Endothelial cell of umbilical vein (primary cell): ENCODE results near the gene ERBB4. TPM values are rescaled to one million over a fixed set of nuclear protein-coding genes. Genes with fewer than 3 reads are reported as not detected.
"Not testable (repeated sequence)": the region's sequence is repeated elsewhere in the genome, so short reads cannot be mapped to it uniquely, and the experiment has no call there.

Experiments used
- BruUV-seq: library from RNA; stranded (reverse); fragments of 400-500 nt; replicated peaks from 2 replicates; lab custom pipeline; 2021; lab: Mats Ljungman, UMichigan
- CTCF ChIA-PET: fragments of 300-600, 350-600 bp; sonication (Branson Sonifier 250); formaldehyde crosslinking; loops from one replicate; lab custom pipeline; 2021; ENCODE audit warnings: antibody characterized with exemption, inconsistent platforms; lab: Charles Lee
- POLR2A ChIA-PET: fragments of 300-600, 350-600 bp; sonication (Branson Sonifier 250); formaldehyde crosslinking; loops from one replicate; lab custom pipeline; 2021; ENCODE audit warnings: antibody characterized with exemption, inconsistent platforms; lab: Charles Lee
- DNase-seq: peaks from one replicate; pipeline ENCODE4 v3.0.0-alpha.2; 2011; ENCODE audit warnings: low read depth, low spot score
- FAIRE-seq: peaks from 2 replicates; lab custom pipeline; 2011; peaks lifted over from hg19 to GRCh38; lab: Jason Lieb, UNC
- H2AFZ ChIP-seq: 2 replicates; pipeline ENCODE4 v1.6.0; 2012; ENCODE audit warnings: low read depth, low read length, control low read depth, inconsistent platforms
- H3K27ac ChIP-seq: 2 replicates; pipeline ENCODE4 v1.5.1; 2011; ENCODE audit warnings: low read depth, mild to moderate bottlenecking, control low read depth, low read length, moderate library complexity; ENCODE audit not compliant: insufficient read depth
- H3K27me3 ChIP-seq, 2 experiments: 2 replicates each; pipeline versions ENCODE4 v1.6.0 to v1.6.1; 2011; ENCODE audit warnings: low read length in 2 of 2, mixed read lengths in 1 of 2; ENCODE audit not compliant: control insufficient read depth in 2 of 2, insufficient read depth in 2 of 2
- H3K36me3 ChIP-seq, 2 experiments: 2 replicates in 1 of 2; 3 replicates in 1 of 2; pipeline ENCODE4 v1.5.1; 2011; ENCODE audit warnings: low read length in 2 of 2, mild to moderate bottlenecking in 1 of 2, moderate library complexity in 1 of 2; ENCODE audit not compliant: control insufficient read depth in 2 of 2, insufficient read depth in 2 of 2; ENCODE audit errors: extremely low read depth in 1 of 2
- H3K4me1 ChIP-seq: 3 replicates; pipeline ENCODE4 v1.5.1; 2011; ENCODE audit warnings: mild to moderate bottlenecking, low read length; ENCODE audit not compliant: control insufficient read depth, insufficient read depth; ENCODE audit errors: extremely low read depth
- H3K4me2 ChIP-seq: 2 replicates; pipeline ENCODE4 v1.6.1; 2011; ENCODE audit warnings: low read length, control low read depth, mixed read lengths; ENCODE audit not compliant: insufficient read depth
- H3K4me3 ChIP-seq, 3 experiments: fragments of 200-600 bp in 1 of 3; sonication (generic), shearing (Covaris generic) in 1 of 3; replicated peaks in 1 of 3; 2 replicates each; pipeline ENCODE4 v1.5.1; 2011 to 2016; ENCODE audit warnings: control low read depth in 3 of 3, low read length in 3 of 3, mild to moderate bottlenecking in 2 of 3, inconsistent platforms in 1 of 3, low read depth in 1 of 3, moderate library complexity in 1 of 3; ENCODE audit not compliant: insufficient read depth in 1 of 3
- H3K79me2 ChIP-seq: 2 replicates; pipeline ENCODE4 v1.6.0; 2012; ENCODE audit warnings: low read length, inconsistent platforms; ENCODE audit not compliant: control insufficient read depth, insufficient read depth
- H3K9ac ChIP-seq: replicated peaks from 2 replicates; pipeline ENCODE3; 2011; ENCODE audit warnings: low read length, control low read depth; ENCODE audit not compliant: insufficient read depth; ENCODE audit errors: extremely low read depth
- H3K9me1 ChIP-seq: replicated peaks from 3 replicates; pipeline ENCODE4 v1.6.0; 2011; ENCODE audit warnings: mild to moderate bottlenecking, low read length; ENCODE audit not compliant: control insufficient read depth, insufficient read depth; ENCODE audit errors: extremely low read depth
- H3K9me3 ChIP-seq: replicated peaks from 2 replicates; pipeline ENCODE4 v1.5.1; 2012; ENCODE audit warnings: low read length, inconsistent platforms; ENCODE audit not compliant: control insufficient read depth, insufficient read depth
- H4K20me1 ChIP-seq: replicated peaks from 2 replicates; pipeline ENCODE3; 2011; ENCODE audit warnings: mild to moderate bottlenecking, low read length; ENCODE audit not compliant: control insufficient read depth, insufficient read depth; ENCODE audit errors: extremely low read depth
- EZH2 ChIP-seq: IDR thresholded peaks from 2 replicates; pipeline ENCODE4 v1.6.1; 2012; ENCODE audit warnings: borderline replicate concordance, low read depth, mild to moderate bottlenecking, moderate library complexity, low read length, inconsistent platforms; ENCODE audit not compliant: severe bottlenecking
- FOS ChIP-seq: IDR thresholded peaks from 2 replicates; pipeline ENCODE4 v1.6.1; 2011; ENCODE audit warnings: mild to moderate bottlenecking, low read length, moderate library complexity, borderline replicate concordance; ENCODE audit not compliant: insufficient read depth
- GATA2 ChIP-seq: IDR thresholded peaks from 2 replicates; pipeline ENCODE4 v1.7.0; 2011; ENCODE audit warnings: low read depth, mild to moderate bottlenecking, moderate library complexity, mixed read lengths, low read length; ENCODE audit not compliant: insufficient read length, insufficient read depth
- JUN ChIP-seq: IDR thresholded peaks from 2 replicates; pipeline ENCODE4 v1.6.1; 2011; ENCODE audit warnings: borderline replicate concordance, low read depth; ENCODE audit not compliant: insufficient read length, insufficient read depth
- MYC ChIP-seq: IDR thresholded peaks from one replicate; pipeline ENCODE4 v1.6.1; 2011; ENCODE audit warnings: mild to moderate bottlenecking, low read depth, low read length
- POLR2A ChIP-seq: IDR thresholded peaks from 2 replicates; pipeline ENCODE4 v1.6.1; 2012; ENCODE audit warnings: low read depth, mild to moderate bottlenecking, control low read depth, low read length
- POLR2AphosphoS5 ChIP-seq: IDR thresholded peaks from 2 replicates; pipeline ENCODE4 v1.6.1; 2012; ENCODE audit warnings: low read depth, mild to moderate bottlenecking, control low read depth, low read length, moderate library complexity; ENCODE audit not compliant: insufficient read depth
- dilution Hi-C: fragments of 300-500 bp; cut with MboI; formaldehyde crosslinking; loops from one replicate; pipeline ENCODE4 v1.15.0; 2019; ENCODE audit warnings: low sequenced_read_pairs; ENCODE audit not compliant: extremely low pct_ligation_motif_present
- intact Hi-C: fragments of 100-400 bp; cut with micrococcal nuclease; formaldehyde crosslinking; loops from one replicate; pipeline ENCODE4 v1.10.0; 2022
- polyA plus RNA-seq, 4 experiments: library from polyadenylated mRNA; depleted of rRNA in 3 of 4; stranded (reverse) in 3 of 4; unstranded in 1 of 4; fragments of >200 nt; gene quantifications; 2 replicates each; pipeline versions ENCODE4 v1.2.1 to v1.2.3, GENCODE V29; 2011 to 2012; ENCODE audit warnings: missing spikeins in 1 of 4
- total RNA-seq: library from RNA; stranded (reverse); gene quantifications from 2 replicates; pipeline ENCODE4 v1.2.3, GENCODE V29; 2021

The ERBB4 gene
- total and polyA plus RNA-seq, 2 donors (not counting 3 experiments of a cell fraction or from before 2014, with no cell fraction given) = 0.01 to 0.27 TPM

DNA sequence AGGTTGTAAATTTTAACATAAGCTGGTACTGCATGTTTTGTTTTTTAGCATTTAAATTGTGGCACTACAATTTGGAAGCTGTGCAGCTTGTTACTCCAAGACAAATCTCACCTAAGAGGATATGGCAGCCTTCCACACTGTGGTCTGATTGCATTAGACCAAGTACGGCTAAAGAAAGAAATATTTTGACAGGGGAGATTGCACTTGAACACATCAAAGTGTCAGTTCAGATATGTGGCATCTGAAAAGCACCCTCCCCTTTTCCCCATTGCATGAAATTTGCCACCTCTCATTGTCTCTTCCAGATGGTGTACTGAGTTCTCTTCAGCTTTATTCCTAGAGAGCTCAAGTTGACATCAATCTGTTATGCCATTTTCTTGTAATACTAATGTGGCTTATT lies 295.9 kb downstream of the ERBB4 start:
- H4K20me1 ChIP-seq = no peaks in the 10 kb centered on the region
- H3K9ac ChIP-seq = no peak overlapping the region
- H3K36me3 ChIP-seq = no peaks in the 10 kb centered on the region
- no peak overlapping the region for H3K4me2 ChIP-seq
- H3K27me3 ChIP-seq = no peaks in the 10 kb centered on the region
- no peaks in the 10 kb centered on the region for H3K4me1 ChIP-seq
- H3K4me3 ChIP-seq = no peak overlapping the region
- no peak overlapping the region for H2AFZ ChIP-seq
- H3K79me2 ChIP-seq = no peaks in the 10 kb centered on the region
- no peaks in the 10 kb centered on the region for H3K9me3 ChIP-seq
- POLR2A ChIA-PET = no interaction called here
- peak; percentile 24 for FAIRE-seq
- BruUV-seq = no TSS peak
- H3K9me1 ChIP-seq = no peaks in the 10 kb centered on the region
- TF ChIP-seq FOS (no peak), MYC (no peak), EZH2 (no peak), GATA2 (no peak), POLR2AphosphoS5 (no peak), JUN (no peak), POLR2A (no peak)
- no peak for DNase-seq
- intact Hi-C loops = no loop called here
- no peak overlapping the region for H3K27ac ChIP-seq
- dilution Hi-C loops = no loop called here
- CTCF ChIA-PET = interaction anchor here (1.1 kb wide), 1 partner anchor 238 kb away, joined by 5 read pairs; no protein-coding TSS in a partner anchor

DNA sequence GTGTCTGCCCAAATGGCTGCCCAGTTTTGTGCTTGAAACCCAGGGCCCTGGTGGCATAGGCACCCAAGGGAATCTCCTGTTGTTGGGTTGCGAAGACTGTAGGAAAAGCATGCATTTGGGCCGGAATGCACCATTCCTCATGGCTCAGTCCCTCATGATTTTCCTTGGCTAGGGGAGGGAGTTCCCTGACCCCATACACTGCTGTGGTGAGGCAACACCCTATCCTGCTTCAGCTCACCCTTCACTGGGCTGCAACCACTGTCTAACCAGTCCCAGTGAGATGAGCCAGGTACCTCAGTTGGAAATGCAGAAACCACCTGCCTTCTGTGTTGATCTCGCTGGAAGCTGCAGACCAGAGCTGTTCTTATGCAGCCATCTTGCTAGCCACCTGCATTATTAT lies 300.4 kb downstream of the ERBB4 start:
- H3K27ac ChIP-seq, H3K9me3 ChIP-seq, FAIRE-seq, H3K27me3 ChIP-seq, H2AFZ ChIP-seq, intact Hi-C loops, POLR2A ChIA-PET, H3K4me1 ChIP-seq, H4K20me1 ChIP-seq, H3K4me2 ChIP-seq, H3K9ac ChIP-seq, H3K79me2 ChIP-seq, H3K36me3 ChIP-seq, H3K9me1 ChIP-seq, dilution Hi-C loops, H3K4me3 ChIP-seq, BruUV-seq, DNase-seq: not testable (repeated sequence)
- CTCF ChIA-PET = interaction anchor here (0.7 to 3.1 kb wide), 4 partner anchors 11 to 291 kb away, joined by 3 to 20 read pairs (median 6); no protein-coding TSS in a partner anchor
